GM19035 (cell line): ENCODE results near the gene RCBTB1.
A peak's percentile ranks its signal among the peaks of the same experiment; 100 is the strongest.

Experiments used
- ATAC-seq: cut with Tn5 transposase; IDR thresholded peaks from one replicate; pipeline ENCODE4 v1.9.1; 2021; ENCODE audit not compliant: unreplicated experiment

Gene RCBTB1

GRCh38 chr13:49561062-49561410, 24.3 kb downstream of the RCBTB1 start:
- ATAC-seq: no peak

DNA sequence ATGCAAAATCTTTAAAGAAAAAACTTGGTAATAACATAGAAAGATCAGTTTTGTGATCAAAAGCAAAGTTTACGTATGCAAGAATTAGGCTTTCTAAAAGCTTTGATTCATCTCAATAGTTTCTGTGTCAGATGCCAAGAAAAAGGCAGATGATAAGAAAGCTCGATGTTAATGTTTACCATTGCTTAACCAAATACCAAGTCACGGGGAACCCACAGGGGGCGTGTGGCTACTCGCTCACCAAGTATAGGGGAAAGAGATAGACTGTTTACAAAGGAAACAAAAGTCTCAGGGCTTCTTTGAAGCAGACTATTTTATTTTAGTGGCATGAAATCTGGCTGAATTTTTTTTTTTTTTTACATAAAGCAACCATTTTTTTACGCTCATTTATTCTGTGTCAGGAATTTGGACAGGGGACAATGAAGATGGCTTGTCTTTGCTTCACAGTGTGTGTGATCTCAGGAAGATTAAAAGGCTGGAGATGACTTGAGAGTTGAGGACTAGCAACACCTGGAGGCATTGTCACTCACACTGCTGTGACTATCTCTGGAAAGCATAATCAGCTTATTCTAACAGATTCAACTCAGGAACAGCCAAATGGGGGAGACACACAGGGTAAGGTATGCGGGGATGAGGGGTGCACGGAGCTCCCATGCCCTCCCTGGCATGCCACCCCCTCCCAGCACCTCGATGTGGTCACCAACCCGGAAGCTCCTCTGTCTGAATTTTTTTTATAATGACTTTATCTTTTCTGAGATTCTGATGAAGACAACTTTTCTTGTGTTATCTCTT, 24.9 kb downstream of the RCBTB1 start:
- ATAC-seq: no peak

- ATAC-seq: no peak
Observed at GRCh38 chr13:49559006-49559405, 26.4 kb downstream of the RCBTB1 start.

GRCh38 chr13:49554387-49554786, 31.0 kb downstream of the RCBTB1 start:
- ATAC-seq: no peak

DNA sequence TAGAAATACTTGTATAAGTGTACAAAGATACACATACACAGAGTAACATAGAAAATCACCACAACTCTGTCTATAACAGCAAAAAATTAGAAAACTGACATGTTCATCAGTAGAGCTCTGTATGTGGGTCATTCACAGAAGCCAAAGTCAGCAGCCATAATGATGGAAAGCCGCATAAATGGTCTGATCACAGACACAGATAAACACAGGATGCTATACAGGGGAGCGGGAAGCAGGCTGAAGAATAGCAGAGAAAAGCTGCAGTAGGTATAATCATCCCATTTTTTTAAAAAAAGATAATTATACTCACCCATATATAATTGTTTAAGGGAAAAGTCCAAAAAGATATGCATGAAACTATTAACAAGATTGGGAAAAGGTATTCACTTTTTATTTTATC, 31.5 kb downstream of the RCBTB1 start:
- no peak for ATAC-seq

DNA sequence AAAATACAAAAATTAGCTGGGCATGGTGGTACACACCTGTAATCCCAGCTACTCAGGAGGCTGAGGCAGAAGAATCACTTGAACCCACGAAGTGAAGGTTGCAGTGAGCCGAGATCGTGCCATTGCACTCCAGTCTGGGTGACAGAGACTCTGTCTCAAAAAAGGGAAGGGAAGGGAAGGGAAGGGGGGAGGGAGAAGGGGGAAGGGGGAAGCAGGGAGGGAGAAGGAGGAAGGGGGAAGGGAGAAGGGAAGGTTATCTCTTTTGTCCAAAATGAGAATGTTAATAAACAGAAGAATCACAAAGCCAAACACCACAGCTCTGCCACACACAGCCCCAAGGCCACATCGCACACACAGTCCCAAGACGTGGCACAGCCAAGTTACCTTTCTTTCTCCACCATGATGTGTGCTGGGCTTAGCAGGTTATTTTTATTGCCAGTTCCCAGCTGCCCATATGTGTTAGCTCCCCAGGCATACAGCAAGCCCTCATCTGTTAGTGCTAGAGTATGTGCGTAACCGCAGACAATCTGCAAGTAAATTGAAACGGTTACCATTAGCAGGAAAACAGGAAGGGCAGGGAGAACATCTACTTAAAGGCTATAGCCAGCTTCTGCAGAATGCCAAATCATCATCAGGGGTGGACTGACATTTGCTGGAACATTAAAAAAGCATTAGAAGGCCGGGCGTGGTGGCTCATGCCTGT, 34.3 kb downstream of the RCBTB1 start:
- no peak for ATAC-seq

GRCh38 chr13:49549289-49549688, 36.1 kb downstream of the RCBTB1 start:
- no peak for ATAC-seq

DNA sequence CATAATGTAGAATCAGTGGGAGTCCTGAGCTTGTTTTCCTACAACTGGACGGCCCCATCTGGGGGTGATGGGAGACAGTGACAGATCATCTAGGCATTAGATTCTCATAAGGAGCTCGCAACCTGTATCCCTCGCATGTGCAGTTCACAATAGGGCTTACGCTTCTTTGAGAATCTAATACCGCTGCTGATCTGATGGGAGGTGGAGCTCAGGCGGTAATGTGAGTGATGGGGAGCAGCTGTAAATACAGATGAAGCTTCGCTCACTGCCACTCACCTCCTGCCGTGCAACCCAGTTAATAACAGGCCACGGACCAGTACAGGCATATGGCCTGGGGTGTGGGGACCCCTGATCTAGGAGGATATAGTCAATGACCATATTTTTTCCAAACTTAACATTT, 38.8 kb downstream of the RCBTB1 start:
- no peak for ATAC-seq

- ATAC-seq: no peak
Observed at GRCh38 chr13:49545661-49546060, 39.7 kb downstream of the RCBTB1 start.

GRCh38 chr13:49543656-49544055, 41.7 kb downstream of the RCBTB1 start:
- no peak for ATAC-seq

- no peak for ATAC-seq
Observed at GRCh38 chr13:49540552-49540951, 44.8 kb downstream of the RCBTB1 start.

DNA sequence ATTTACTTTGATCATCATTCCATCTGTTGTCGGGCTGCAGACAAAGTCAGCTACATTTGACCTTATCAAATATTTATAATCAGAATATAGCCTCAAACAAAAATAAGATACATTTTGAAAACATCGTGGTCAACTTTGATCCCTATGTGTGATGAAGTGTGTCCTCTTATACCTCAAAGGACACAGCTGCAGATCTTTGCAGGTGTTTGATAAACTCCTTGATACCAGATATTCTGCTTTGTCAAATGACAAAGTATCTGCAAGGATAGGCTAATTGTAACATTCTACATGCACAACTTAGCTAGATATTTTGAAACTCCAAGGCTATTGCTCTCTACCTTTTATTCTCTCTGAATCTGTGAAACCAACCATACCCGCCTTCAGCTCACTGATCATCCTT, 45.6 kb downstream of the RCBTB1 start:
- ATAC-seq: no peak

GRCh38 chr13:49539313-49539712, 46.0 kb downstream of the RCBTB1 start:
- no peak for ATAC-seq

- no peak for ATAC-seq
Observed at GRCh38 chr13:49538404-49538803, 47.0 kb downstream of the RCBTB1 start.

GRCh38 chr13:49536144-49536873, 49.0 kb downstream of the RCBTB1 start:
- ATAC-seq: no peak

DNA sequence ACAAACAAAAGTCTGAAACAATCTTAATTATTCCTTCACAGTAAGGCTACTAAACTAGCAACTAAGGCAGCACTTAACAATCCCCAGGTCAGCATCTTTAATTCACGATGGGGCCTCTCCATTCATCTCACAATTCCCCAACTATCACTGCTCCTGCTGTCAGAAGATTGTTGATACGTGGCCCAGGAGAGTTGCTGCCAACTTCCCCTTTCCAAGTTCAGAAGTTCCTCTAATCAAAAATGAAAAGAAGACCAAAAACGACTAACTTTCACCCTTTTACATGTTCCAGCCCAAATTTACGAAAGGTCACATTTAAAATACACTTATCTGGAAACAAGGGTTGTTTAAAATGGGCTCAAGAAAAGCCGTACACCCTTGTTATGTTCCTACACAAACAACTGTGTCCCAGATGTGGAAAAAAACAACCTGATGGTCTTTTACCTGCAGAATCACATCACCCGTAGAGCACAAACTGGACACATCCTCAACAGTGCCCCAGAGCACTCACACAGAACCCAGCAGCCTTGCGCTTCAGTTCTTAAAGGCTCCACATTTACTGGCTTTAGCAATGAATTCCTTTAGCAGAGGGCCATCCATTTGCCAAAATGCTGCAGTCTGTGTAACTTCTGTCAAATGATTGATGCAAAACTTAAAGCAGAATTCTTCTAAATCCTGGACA, 51.6 kb downstream of the RCBTB1 start:
- ATAC-seq: no peak

DNA sequence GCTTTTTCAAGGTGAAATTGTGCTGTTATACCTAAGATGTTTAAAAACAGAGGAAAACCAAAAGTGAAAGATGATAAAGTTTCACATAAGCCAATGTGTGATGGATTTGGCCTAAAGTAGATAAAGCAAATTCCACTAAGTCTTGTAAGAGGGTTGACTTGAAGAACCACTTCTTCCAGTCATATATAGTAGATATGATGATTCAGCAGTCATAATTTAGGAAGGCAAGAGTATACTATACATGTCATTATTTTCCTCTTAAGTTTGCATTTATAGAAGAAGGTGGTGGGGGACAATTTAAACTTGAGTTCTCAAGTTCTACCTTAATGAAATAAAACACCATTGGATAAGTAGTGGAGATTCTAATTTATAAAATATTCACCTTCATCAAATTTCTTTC, 52.3 kb downstream of the RCBTB1 start:
- ATAC-seq: no peak

DNA sequence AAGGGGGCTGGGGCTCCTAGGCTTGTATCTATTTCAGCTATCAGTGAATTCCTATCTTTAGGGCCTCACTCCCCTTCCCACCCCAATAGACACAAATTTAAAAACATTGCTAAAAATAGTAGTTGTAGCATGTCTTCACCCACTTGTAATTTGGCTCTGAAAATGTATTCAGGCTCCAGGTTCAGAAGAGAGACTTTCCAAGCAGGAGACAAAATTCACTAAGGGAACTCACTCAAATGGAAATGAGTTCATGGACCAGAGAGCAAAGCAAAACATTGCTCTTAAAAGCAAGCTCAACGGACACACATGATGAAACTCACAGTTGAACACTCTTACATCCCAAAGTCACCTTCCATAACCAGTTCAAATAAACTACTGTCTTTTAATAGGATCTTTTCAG, 52.8 kb downstream of the RCBTB1 start:
- ATAC-seq: no peak

GRCh38 chr13:49530457-49530856, 54.9 kb downstream of the RCBTB1 start:
- ATAC-seq: peak; percentile 62

- ATAC-seq: no peak
Observed at GRCh38 chr13:49528161-49528560, 57.2 kb downstream of the RCBTB1 start.

DNA sequence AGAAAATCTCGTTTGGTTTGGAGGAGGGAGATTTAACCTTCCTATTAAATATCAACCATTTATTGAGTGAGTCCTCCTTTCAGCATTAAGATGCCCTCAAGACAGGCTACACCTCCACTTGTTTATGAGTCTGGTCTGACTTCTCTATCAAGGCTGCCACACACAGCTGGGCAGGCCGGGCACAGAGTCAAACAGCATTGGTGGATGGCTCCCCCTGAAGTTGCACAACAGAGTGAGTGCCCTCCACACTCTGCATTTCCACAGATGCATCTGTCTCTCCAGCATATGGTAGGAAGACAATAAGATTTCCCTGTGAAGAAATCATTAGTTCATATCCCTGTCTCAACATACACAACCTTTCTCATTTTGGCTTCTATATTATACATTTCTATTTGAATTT, 58.2 kb downstream of the RCBTB1 start:
- ATAC-seq: no peak
